HG03025 (cell line): ENCODE results near the gene SH3TC1.

Experiments used
- ATAC-seq: cut with Tn5 transposase; IDR thresholded peaks from one replicate; pipeline ENCODE4 v1.9.1; 2021; ENCODE audit warnings: mild to moderate bottlenecking, moderate library complexity; ENCODE audit not compliant: unreplicated experiment, low FRiP score

The SH3TC1 gene

DNA sequence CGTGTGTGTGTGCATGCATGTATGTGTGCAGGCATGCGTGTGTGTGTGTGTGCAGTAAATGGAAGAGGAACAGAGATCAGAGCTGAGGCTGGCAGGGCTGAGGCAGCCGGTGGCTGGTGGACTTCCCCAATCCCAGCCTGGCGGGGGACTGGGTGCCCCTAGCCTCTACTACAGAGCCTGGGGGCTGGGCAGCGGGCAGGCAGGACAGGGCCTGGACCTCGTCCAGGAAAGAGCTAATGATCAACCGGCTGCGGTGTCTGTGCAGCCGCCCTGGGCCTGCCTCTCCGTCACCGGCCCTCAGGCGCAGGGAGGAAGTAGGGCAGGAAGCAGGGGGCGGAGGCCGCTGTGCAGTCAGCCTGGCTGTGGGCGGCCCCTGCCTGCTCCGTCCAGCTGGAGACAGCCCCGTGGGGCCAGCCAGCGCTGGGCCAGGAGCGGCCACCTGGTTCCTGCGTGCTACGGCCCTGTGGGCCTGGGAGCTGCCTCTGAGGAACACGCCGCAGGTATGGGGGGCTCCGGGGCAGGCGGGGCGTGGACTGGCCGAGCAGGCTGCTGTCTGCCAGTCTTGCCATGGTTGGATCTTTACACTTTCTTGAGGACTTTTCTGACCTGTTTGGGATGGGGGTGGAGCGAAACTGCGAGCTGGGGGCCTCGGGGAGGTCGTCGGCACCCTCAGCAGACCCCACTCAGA is at the start of gene SH3TC1:
Gene SH3TC1 (plus strand): TSS at position 385 of the 688 bp plus-strand sequence. CDS start 5,905 bp downstream, outside the sequence.
- peak; percentile 75 for ATAC-seq

DNA sequence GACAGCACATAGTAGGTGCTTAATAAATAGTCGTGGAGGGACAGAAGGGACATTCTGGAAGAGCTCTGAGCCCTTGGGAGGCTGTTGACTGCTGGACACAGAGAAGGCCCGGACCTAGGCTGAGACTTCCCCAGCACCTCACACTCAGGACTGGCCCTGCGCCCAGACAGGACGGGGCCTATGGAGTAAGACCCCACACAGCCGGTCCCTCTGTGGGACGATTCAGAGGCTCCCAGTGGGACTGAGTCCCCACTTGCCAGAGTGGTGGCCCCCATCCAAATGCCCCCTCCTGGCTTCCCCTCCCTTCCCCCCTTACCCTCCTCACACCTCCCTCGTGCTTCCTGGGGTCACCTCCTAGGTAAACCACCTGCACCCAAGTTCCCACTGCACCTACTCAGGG is 49.4 kb upstream of the SH3TC1 start:
- ATAC-seq = no peak

DNA sequence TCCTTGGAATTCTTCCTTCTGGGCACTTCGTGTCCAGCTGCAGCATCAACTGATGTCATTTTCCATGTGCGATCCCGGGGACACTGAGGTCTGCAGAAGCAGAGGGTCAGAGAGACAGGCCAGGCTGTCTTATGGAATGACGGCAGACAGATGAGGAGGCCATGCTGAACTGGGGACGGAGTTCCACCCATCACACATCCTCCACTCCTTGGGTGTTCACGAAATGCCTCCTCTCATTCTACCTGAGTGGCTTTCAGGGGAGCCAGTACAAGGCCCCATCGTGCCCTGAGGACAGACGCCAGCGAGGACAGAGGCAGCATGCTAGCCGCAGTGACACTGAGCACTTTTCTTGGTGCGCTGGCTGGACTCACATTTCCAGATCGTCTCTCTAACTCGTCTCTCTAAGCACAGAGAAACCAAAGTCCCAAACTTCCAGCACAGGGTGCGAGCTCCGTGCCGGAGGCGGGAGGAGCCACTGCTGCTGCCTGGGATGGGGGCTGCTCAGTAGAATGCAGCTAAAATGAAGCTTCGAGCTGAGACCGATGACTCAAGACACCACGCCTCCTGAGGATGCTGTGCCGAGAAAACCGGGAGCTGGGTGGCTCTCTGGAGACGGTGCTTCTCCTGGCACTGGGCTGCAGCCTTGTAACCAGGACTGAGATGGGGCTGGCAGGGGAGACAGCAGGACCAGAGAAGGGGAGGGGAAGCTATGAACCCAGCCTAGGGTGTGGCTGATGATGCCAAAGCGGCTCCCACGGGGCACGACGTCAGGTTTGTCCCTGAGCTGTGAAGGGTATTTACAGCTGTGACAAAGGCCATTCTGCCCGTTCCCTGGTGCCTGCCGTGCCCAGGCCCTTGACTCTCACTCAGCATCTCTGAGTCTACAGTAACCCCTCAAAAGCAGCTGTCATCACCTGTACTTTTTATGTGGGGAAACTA is 48.7 kb upstream of the SH3TC1 start:
- no peak for ATAC-seq

DNA sequence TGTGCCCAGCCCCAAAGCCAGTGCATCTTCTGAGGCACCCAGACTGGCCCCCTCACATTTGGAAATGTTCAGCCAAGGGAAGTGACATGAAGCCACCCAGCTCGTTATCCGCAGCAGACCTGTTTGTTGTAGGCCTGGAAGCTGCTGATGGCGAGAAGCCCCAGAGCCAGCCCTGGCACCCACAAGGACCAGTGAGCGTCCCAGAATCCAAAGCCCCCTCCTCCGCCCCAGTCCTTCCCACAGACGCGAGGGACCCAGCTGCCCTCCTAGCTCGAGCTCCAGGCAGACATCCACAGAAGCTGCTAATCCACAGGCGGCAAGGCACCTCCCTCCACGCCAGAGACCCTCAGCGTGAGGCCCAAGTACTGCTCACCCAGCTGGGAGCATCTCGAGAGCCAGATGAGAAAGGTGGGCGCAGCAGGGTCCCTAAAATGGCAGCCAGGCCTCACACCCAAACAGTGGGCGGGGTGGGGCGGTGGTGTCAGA is 47.9 kb upstream of the SH3TC1 start:
- no peak for ATAC-seq

DNA sequence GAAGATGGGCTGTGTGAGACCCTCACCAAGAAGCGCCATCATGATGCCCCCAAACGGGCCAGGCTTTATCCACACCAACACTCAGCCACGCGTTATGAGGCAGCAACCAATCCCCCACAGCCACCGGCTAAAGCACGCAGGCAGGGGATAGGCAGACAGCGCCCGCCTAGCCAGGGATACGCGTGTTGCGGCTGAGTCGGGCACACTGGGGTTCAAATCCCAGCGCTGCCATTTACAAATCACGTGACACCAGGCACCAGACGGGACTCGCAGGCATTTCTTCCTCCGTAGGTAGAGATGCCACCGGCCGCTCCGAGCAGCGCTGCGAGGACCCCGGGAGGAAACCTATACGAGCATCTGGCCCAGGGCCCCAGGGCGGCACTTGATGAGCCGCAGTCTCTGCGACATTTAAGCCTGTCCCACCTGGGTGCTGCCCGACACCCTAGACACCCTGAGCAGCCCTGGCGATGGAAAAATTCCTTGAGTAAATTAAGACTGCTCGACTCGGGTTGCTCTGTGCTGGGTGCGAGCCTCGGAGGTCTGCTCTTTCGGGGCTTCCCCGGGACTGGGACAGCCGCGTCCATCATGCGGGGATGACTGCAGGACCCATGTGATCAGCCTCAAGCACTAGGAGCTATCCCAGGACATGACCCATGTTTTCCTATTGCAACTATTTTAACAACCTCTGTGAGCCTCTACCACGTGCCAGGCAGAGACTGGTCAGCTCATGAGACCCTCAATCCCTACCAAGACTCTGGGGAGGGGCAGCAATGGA is 46.8 kb upstream of the SH3TC1 start:
- ATAC-seq = no peak

DNA sequence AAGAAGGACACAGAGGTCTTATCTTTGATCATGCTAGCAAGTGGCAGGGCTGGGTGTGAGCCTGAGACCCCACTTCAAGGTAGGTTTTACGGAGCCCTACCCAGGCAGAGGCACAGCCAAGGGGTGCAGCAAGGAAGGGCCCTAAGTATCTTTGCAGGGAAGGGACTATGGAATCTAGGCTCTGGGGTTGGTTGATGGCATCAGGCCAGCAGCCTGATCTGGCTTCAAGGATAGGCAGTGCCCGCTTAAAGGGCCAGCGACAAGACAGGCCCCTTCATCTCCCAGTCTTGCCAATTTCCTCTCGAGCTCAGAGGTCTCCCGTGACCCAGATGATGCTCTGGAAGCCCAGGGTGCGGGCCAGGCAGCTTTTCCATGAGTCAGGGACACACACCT is 46.2 kb upstream of the SH3TC1 start:
- ATAC-seq = no peak

DNA sequence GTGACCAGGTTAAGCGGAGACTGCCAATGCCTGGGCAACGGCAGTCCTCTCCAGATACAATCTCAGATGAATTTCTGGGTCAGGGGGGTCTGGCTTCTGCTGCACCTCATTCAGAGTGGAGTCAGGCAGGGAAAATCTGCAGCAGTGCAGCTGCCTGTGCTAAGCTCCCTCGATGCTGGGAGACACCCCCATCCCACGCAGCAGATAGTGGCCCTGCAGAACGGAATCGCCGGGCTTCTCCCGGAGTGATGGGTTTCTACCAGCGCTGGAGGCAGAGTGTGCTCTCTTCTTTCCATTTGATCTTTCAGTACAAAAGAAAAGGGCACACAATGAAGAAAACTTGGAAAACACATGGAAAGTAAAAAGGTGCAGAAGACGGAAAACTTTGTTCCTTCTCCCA is 45.6 kb upstream of the SH3TC1 start:
- ATAC-seq = no peak

DNA sequence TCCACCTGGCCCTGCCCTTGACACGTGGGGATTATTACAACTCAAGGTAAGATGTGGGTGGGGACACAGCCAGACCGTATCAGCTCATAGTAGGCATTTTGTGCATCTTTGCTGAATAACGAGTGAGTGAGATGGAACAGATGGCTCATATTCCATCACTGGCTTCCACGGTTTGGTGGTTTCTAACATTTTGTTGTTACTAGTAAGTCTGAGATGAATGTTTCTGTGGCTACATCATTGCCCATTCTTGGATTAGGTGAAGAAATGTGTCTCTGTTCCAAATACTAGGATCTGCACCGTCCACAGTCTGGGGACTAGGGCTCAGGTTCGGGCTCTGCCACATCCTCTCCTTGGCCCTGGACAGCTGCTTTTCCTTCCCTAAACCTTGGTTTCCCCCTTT is 44.0 kb upstream of the SH3TC1 start:
- ATAC-seq = no peak

DNA sequence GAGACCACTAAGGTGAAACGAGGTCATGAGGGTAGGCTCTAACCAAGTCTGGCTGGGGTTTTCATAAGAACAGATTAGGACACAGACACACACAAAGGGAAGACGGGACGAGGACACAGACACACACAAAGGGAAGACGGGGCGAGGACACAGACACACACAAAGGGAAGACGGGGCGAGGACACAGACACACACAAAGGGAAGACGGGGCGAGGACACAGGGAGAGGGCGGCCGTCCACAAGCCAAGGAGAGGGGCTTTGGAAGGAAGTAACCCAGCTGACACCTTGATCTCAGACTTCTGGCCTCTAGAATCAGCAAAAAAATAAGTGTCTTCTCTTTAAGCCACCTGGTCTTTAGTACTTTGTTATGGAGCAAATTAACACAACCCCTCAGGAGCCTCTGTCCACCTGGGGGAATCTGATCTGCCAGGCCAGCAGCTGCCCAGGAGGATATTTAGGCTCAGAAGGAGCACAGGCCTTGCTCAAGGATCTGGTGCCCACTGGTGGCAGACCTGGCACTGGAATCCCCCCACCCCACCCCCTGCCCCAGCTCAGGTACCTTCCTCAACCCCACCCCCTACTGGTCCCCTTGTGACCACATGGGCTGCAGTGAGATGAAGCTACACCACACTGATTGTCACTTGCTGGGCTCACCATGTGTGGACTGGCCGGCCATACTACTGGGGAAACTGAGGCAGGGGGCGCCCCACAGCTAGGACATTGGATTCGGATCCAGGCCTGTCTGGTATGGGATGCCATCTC is 43.2 kb upstream of the SH3TC1 start:
- no peak for ATAC-seq

DNA sequence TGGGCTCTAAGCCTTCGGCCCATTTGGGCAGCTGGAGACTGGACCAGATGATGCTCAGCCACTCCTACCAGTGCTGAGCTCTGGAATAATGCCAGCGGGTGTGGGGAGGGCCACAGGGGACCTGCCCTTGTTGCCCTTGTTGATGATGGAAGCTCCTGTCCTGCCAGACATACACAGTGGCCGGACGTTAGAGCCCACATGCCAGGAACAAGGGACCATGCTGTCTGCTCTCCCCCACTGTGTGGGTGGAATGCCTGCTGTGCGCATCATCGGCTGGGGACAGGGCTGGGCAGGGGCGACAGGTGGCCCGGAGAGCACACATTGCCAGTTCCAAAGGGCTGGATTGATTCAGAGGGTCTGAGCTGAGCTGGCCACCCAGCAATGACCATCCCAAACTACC is 42.5 kb upstream of the SH3TC1 start:
- no peak for ATAC-seq

DNA sequence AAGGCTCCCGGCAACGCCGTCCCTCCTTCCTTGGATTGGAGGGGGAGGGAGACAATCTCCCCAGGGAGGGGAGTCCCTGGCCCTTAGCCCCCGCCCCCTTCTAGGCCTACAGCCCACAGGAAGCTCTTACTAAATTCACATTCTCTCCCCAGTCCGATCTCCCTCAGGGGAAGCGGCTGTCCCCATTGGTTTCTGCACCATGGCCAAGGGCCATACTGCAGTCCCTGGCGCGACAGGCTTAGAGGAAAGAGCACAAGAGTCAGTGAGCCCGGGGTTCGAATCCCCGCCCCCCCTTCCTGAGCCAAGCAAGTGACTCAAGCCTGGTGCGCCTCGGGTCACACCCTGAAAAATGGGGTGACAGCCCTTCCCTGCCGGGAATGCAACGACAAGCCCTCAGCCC is 41.6 kb upstream of the SH3TC1 start:
- ATAC-seq = no peak

DNA sequence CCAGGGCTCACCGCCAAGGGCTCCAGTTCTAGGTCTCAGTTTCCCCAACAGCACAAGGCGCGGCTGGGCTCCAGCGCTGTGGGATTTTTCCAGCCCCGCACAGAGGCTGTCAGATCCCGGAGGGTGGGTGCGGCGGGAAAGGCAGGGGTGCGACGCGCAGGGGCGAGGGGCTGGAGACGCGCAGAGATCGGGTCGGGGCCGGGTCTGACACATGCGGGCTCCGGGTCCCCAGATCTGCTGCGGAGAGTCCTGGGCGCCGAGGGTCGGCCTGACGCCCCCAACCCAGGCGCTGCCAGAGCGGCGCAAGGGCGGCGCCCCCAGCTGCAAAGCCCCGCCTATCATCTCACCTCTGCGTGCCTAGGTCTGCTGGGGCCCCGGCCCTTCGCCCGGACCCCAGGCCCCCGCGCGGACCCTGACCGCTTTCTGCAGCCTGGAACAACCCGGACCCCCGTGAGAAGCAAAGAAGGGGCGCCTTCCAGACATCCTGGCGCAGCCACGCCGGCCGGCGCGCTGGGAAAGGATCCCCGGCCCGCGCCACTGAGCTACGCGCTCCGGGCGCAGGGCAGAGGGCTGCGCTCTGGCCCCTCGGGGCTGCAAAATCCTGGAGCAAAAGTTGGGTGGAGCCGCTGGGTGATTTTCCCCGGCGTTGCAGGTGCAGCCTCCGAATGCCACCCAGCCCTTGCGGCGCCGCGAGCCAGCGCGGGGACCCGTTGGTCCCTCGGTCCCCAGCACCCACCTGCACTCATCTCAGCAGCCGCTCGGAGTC is 41.0 kb upstream of the SH3TC1 start:
- ATAC-seq = no peak

DNA sequence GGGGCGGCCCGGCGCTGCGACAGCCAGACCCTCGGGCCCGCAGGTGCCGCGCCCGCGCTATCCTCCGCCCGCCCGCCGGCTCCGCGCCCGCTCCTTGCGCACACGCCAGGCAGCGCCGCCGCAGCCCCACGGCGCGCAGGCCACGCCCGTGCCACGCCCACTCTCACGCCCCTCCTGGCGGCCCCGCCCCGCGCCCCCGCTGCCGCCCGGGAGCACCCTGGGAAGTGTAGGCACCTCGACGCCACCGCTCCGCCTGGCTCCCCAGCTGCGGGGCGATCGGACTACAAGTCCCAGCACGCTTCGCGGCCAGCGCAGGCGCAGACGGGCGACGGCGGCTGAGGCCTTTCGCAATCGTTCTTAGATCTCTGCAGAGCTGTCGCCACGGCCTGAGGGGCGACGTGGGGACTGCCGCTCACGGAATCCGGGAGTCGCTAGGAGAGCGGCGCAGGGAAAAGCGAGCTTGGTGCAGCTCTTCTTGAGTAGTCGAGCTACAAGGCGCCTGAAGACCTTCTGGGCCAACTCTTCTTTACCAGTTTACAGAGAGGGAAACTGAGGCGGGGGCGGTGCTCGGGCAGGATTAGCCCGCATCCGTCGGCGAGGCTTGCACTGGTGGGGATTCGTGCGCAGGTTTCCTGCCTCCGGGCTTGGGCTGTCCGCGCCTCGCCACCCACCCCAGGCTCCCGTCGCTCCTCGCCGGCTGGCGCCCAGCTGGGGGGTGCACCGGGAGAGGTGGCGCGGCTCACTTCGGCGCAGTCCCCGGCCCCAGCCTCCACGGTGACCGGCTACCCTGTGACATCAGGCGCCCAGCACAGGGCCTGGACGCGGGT is 40.2 kb upstream of the SH3TC1 start, which contains the start of gene ABLIM2:
Gene ABLIM2 (minus strand): TSS at position 104 of the 827 bp plus-strand sequence. CDS start 124 bp downstream, outside the sequence.
- peak; percentile 96 for ATAC-seq

DNA sequence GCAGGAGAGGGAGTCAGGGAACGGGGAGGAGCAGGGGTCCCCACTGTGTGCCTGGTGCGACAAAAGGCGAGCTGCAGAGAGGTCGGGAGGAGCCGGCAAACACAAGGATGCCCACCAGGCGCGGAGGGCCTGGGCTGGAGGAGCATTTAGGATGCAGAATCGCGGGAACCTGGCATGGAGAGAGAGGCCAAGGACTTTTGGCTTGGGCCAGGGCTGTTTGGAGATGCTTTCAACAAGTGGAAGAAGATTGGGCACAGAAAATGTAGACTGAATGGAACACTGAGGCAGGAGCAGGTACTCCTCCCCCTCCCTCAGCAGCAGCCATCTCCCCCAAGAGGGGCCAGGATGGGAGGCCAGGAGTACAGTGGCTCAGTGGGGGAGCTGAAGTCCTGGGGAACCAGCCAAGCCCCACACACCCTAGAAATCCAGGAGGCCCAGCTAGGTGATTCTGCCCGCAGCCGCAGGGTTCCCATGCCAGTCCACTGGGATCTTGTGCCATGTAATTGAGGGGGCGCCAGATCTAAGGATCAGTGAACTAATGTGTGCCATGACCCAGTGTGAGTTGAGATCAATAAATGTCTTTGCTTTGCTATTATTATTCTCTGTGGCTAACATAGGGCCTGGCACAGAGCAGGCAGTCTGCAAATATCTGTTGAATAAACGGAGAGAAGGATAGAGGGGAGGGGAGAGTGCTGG is 39.4 kb upstream of the SH3TC1 start:
- no peak for ATAC-seq

DNA sequence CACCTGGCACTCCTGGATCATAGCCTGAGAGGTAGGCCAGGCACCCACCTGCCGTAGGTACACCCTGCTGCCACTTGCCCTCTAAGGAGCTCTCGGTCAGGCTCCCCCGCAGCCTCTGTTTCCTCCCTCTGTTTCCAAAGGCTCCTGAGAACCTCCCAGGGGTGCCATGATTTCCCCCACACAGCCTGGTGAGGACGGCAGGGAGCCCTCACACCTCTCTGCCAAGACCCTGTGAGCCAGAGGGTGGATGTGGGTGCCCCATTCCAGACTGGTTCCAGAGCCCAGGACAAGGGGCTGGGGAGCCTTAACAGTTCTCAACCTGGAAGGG is 38.9 kb upstream of the SH3TC1 start:
- ATAC-seq = no peak

DNA sequence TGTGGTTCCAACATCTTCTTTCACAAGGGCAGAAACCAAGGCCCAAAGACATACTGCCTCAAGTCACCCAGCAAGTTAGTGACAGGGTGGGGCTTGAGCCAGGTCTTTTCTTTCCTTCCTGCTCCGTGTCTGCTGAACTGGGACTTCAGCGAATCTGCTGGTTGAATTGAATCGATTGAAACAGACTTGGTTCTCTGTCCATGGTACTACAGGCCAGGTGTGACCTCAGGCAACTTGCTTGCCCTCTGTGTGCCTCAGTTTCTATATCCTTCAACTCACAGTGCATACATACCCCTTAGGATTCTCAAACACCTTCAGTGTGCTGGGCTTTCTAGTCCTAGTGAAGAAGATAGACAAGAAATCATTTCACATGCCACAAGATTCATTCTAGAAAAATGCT is 38.5 kb upstream of the SH3TC1 start:
- no peak for ATAC-seq

DNA sequence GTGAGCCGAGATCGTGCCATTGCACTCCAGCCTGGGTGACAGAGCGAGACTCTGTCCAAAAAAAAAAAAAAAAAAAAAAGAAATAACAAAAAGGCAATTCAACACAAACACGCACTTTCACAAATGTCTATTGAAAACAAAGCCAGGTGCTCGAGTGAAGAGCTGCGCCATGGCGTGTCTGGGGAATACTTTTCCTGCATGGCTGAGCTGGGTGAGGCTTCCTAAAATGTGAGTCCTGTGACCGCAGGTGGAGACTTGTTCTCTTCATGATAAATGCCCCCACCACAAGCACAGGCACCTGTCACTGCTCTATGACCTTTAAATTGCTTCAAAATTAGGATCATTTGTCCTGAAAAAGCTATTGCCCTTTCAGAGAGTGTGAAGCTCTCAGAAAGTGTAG is 36.5 kb upstream of the SH3TC1 start:
- ATAC-seq = no peak

DNA sequence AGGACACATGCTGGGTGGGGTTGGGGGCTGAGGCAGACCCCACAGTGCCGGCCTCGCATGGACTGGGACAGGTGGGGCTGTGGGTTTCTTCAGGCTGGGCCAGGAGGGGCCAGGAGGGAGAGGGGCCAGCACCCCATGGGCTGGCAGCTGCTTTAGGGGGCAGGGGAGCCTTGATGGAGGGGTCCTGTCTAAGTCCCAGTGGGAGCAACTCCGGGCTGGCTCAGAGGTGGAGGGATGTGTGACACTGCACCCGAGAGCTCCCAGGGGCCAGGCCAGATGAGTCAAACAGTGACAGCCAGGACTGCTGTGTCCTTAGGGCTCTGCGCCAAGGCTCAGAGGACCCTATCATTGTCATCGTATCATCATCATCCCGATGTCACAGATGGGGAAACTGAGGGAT is 36.1 kb upstream of the SH3TC1 start:
- ATAC-seq = no peak
